AG04449 (cell line): ENCODE measurements around the gene ZBTB16.

ENCODE experiments used
- CTCF ChIA-PET: fragments of 350-600 bp; formaldehyde crosslinking; extraction: SDS; loops from one replicate; lab custom pipeline; 2021; ENCODE audit warnings: antibody characterized with exemption; lab: Yijun Ruan, JAX
- POLR2A ChIA-PET: fragments of 400-600, 350-600 bp; formaldehyde crosslinking; extraction: SDS; loops from one replicate; lab custom pipeline; 2020; ENCODE audit warnings: antibody characterized with exemption, inconsistent platforms; lab: Yijun Ruan, JAX
- DNase-seq: peaks from one replicate; pipeline ENCODE4 v3.0.0-alpha.2; 2010; ENCODE audit warnings: low read depth, low spot score
- H3K4me3 ChIP-seq: 2 replicates; pipeline ENCODE4 v1.5.1; 2011; ENCODE audit warnings: low read depth, mild to moderate bottlenecking, control low read depth, low read length
- CTCF ChIP-seq: IDR thresholded peaks from one replicate; pipeline ENCODE4 v1.5.1; 2011; ENCODE audit warnings: mild to moderate bottlenecking, moderate library complexity, low read length, control low read depth, inconsistent platforms; ENCODE audit not compliant: insufficient read depth; ENCODE audit errors: missing control alignments

The ZBTB16 gene

GRCh38 chr11:114208377-114208776 is 148.9 kb downstream of the ZBTB16 start:
- H3K4me3 ChIP-seq, result no peak overlapping the region
- ChIA-PET POLR2A (no interaction called here), CTCF (no interaction called here)
- no peak for TF ChIP-seq CTCF
- no peak for DNase-seq

GRCh38 chr11:114209343-114209742 is 149.8 kb downstream of the ZBTB16 start:
- CTCF ChIA-PET, result no interaction called here
- POLR2A ChIA-PET, result no interaction called here

GRCh38 chr11:114209904-114210303 is 150.4 kb downstream of the ZBTB16 start:
- TF ChIP-seq CTCF, result no peak
- ChIA-PET POLR2A (no interaction called here), CTCF (no interaction called here)
- DNase-seq, result no peak
- no peak overlapping the region for H3K4me3 ChIP-seq

More at GRCh38 chr11:114209343-114209742, 149.8 kb downstream of the ZBTB16 start:
- DNase-seq, result no peak
- no peak for TF ChIP-seq CTCF
- H3K4me3 ChIP-seq, result no peak overlapping the region

GRCh38 chr11:114211444-114212121 is 152.1 kb downstream of the ZBTB16 start:
- no peak overlapping the region for H3K4me3 ChIP-seq
- CTCF ChIA-PET, result no interaction called here
- POLR2A ChIA-PET, result interaction anchor here (0.6 kb wide), 1 partner anchor 473 kb away, joined by 3 read pairs; no protein-coding TSS in a partner anchor
- no peak for DNase-seq
- TF ChIP-seq CTCF, result no peak

GRCh38 chr11:114213622-114214021 is 154.1 kb downstream of the ZBTB16 start:
- ChIA-PET CTCF (no interaction called here), POLR2A (no interaction called here)
- no peak for TF ChIP-seq CTCF
- DNase-seq, result no peak
- no peak overlapping the region for H3K4me3 ChIP-seq

- no peak for TF ChIP-seq CTCF
- no peak for DNase-seq
- POLR2A ChIA-PET, result no interaction called here
- CTCF ChIA-PET, result interaction anchor here (1.3 kb wide), 1 partner anchor 45 kb away, joined by 3 read pairs; no protein-coding TSS in a partner anchor
- H3K4me3 ChIP-seq, result no peak overlapping the region
Measured at GRCh38 chr11:114215428-114215827, 155.9 kb downstream of the ZBTB16 start.
